HEK293 (cell line): ENCODE results near the gene SMOC1.

Experiments
- CTCF ChIA-PET: fragments of 350-600 bp; formaldehyde crosslinking; extraction: SDS; loops from one replicate; lab custom pipeline; 2021; ENCODE audit warnings: antibody characterized with exemption; lab: Yijun Ruan, JAX
- POLR2A ChIA-PET: fragments of 300-600 bp; formaldehyde crosslinking; extraction: SDS; loops from one replicate; lab custom pipeline; 2020; ENCODE audit warnings: antibody characterized with exemption, inconsistent platforms; lab: Yijun Ruan, JAX
- H3K27ac ChIP-seq: fragments of 200-500 bp; sonication (Bioruptor generic); 2 replicates; pipeline ENCODE4 v1.5.1; 2014; ENCODE audit warnings: low read depth, low read length, control low read depth, inconsistent platforms; ENCODE audit errors: extremely low read depth
- H3K36me3 ChIP-seq, 2 experiments: fragments of 200-500 bp in 1 of 2; sonication (Bioruptor generic) in 1 of 2; 1 replicate in 1 of 2; 2 replicates in 1 of 2; pipeline ENCODE4 v1.5.1; 2014 to 2017; ENCODE audit warnings: inconsistent platforms in 2 of 2, low read length in 2 of 2; ENCODE audit not compliant: control insufficient read depth in 2 of 2, insufficient read depth in 1 of 2
- H3K4me1 ChIP-seq: fragments of 200-500 bp; sonication (Bioruptor generic); 2 replicates; pipeline ENCODE4 v1.5.1; 2014; ENCODE audit warnings: mild to moderate bottlenecking, low read length, inconsistent platforms; ENCODE audit not compliant: control insufficient read depth, insufficient read depth
- H3K4me3 ChIP-seq: 2 replicates; pipeline ENCODE4 v1.5.1; 2011; ENCODE audit warnings: low read depth, mild to moderate bottlenecking, control low read depth, low read length, moderate library complexity
- H3K9me3 ChIP-seq: fragments of 200-500 bp; sonication (Bioruptor generic); 2 replicates; pipeline ENCODE4 v1.5.1; 2014; ENCODE audit warnings: low read depth, low read length, inconsistent platforms; ENCODE audit not compliant: control insufficient read depth, insufficient read depth
- KLF10 ChIP-seq: fragments of 450-650 bp; IDR thresholded peaks from 2 replicates; pipeline ENCODE4 v1.5.1; 2018; ENCODE audit warnings: missing biosample characterization, mild to moderate bottlenecking, missing genetic modification characterization
- PRDM4 ChIP-seq: fragments of 450-650 bp; formaldehyde crosslinking; IDR thresholded peaks from 2 replicates; pipeline ENCODE4 v1.5.1; 2017; ENCODE audit warnings: missing biosample characterization, missing genetic modification characterization
- ZBTB6 ChIP-seq: fragments of 450-650 bp; formaldehyde crosslinking; IDR thresholded peaks from 2 replicates; pipeline ENCODE4 v1.5.1; 2017; ENCODE audit warnings: missing biosample characterization, missing genetic modification characterization
- ZNF10 ChIP-seq: fragments of 450-650 bp; formaldehyde crosslinking; IDR thresholded peaks from 2 replicates; pipeline ENCODE4 v1.5.1; 2017; ENCODE audit warnings: missing biosample characterization, missing genetic modification characterization
- ZNF184 ChIP-seq: fragments of 450-650 bp; IDR thresholded peaks from 2 replicates; pipeline ENCODE4 v1.5.1; 2018; ENCODE audit warnings: missing biosample characterization, mild to moderate bottlenecking, missing genetic modification characterization
- ZNF19 ChIP-seq: fragments of 450-650 bp; formaldehyde crosslinking; IDR thresholded peaks from 2 replicates; pipeline ENCODE4; 2016; ENCODE audit warnings: missing biosample characterization, missing genetic modification characterization, low read depth
- ZNF221 ChIP-seq: fragments of 450-650 bp; formaldehyde crosslinking; IDR thresholded peaks from 2 replicates; pipeline ENCODE4 v1.5.1; 2017; ENCODE audit warnings: missing biosample characterization, missing genetic modification characterization, borderline replicate concordance
- ZNF416 ChIP-seq: fragments of 450-650 bp; formaldehyde crosslinking; IDR thresholded peaks from 2 replicates; pipeline ENCODE4 v1.5.1; 2016; ENCODE audit warnings: missing biosample characterization, missing genetic modification characterization
- ZNF423 ChIP-seq: fragments of 450-650 bp; formaldehyde crosslinking; IDR thresholded peaks from 2 replicates; pipeline ENCODE4 v1.5.1; 2016; ENCODE audit warnings: missing biosample characterization, missing genetic modification characterization
- ZNF529 ChIP-seq: fragments of 450-650 bp; formaldehyde crosslinking; IDR thresholded peaks from 2 replicates; pipeline ENCODE4 v1.5.1; 2017; ENCODE audit warnings: missing genetic modification characterization, missing biosample characterization; ENCODE audit not compliant: insufficient replicate concordance
- ZNF549 ChIP-seq: fragments of 450-650 bp; IDR thresholded peaks from 2 replicates; pipeline ENCODE4 v1.5.1; 2018; ENCODE audit warnings: missing biosample characterization, missing genetic modification characterization, mild to moderate bottlenecking, inconsistent platforms, moderate library complexity
- ZNF571 ChIP-seq: fragments of 450-650 bp; formaldehyde crosslinking; IDR thresholded peaks from 2 replicates; pipeline ENCODE4 v1.5.0; 2017; ENCODE audit warnings: missing biosample characterization, missing genetic modification characterization
- ZNF707 ChIP-seq: fragments of 450-650 bp; formaldehyde crosslinking; IDR thresholded peaks from 2 replicates; pipeline ENCODE4 v1.5.1; 2016; ENCODE audit warnings: missing biosample characterization, missing genetic modification characterization
- ZNF776 ChIP-seq: fragments of 450-650 bp; formaldehyde crosslinking; IDR thresholded peaks from 2 replicates; pipeline ENCODE4 v1.5.0; 2017; ENCODE audit warnings: missing biosample characterization, missing genetic modification characterization, borderline replicate concordance
- ZSCAN16 ChIP-seq: fragments of 450-650 bp; formaldehyde crosslinking; IDR thresholded peaks from 2 replicates; pipeline ENCODE4 v1.5.1; 2016; ENCODE audit warnings: missing biosample characterization, missing genetic modification characterization
- ZXDB ChIP-seq: fragments of 450-650 bp; formaldehyde crosslinking; IDR thresholded peaks from 2 replicates; pipeline ENCODE4 v1.5.1; 2016; ENCODE audit warnings: missing biosample characterization, missing genetic modification characterization
- TF ChIP-seq, protein P1 (sequence below): fragments of 450-650 bp; formaldehyde crosslinking; IDR thresholded peaks from 2 replicates; pipeline ENCODE4 v1.5.1; 2017; ENCODE audit warnings: missing biosample characterization, missing genetic modification characterization

SMOC1 gene

DNA sequence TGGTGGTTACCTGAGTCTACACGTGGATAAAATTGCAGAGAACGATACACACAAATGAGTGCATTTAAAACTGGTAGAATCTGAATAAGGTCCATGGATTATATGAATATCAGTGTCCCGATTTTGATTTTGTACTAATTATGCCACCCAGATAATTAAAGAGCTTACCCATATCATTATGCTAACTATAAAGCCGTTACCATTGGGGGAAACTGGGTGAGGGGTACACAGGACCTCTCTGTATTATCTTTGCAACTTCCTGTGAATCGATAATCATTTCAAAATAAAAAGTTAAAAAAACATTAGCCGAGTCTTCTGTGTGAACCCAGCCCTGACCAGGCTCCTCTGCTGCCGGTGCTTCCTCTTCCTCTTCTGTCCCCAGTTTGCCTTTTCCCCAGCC, 107.1 kb downstream of the SMOC1 start:
- H3K4me3 ChIP-seq: no peak overlapping the region
- ChIA-PET POLR2A (no interaction called here), CTCF (no interaction called here)
- no peaks in the 10 kb centered on the region for H3K4me1 ChIP-seq
- no peaks in the 10 kb centered on the region for H3K9me3 ChIP-seq
- no peak overlapping the region for H3K27ac ChIP-seq
- peaks cover 3 to 13% of the 10 kb centered on the region in 2 experiments; a peak in 2 of 3 replicates for H3K36me3 ChIP-seq
- TF ChIP-seq ZNF529 (tag by site-specific recombination) (peak; percentile 95), ZNF549 (no peak), ZNF221 (tag by site-specific recombination) (no peak), ZBTB6 (tag by site-specific recombination) (no peak)

- ChIA-PET CTCF (interaction anchor here (1.1 kb wide), 1 partner anchor 26 kb away, joined by 4 read pairs; no protein-coding TSS in a partner anchor), POLR2A (no interaction called here)
- Histone ChIP-seq H3K27ac (no peak overlapping the region), H3K9me3 (no peaks in the 10 kb centered on the region), H3K36me3 (peaks cover 3 to 9% of the 10 kb centered on the region in 2 experiments; a peak in 2 of 3 replicates), H3K4me3 (no peak overlapping the region), H3K4me1 (no peaks in the 10 kb centered on the region)
- TF ChIP-seq ZNF416 (tag by site-specific recombination): no peak
- TF ChIP-seq, protein P1, sequence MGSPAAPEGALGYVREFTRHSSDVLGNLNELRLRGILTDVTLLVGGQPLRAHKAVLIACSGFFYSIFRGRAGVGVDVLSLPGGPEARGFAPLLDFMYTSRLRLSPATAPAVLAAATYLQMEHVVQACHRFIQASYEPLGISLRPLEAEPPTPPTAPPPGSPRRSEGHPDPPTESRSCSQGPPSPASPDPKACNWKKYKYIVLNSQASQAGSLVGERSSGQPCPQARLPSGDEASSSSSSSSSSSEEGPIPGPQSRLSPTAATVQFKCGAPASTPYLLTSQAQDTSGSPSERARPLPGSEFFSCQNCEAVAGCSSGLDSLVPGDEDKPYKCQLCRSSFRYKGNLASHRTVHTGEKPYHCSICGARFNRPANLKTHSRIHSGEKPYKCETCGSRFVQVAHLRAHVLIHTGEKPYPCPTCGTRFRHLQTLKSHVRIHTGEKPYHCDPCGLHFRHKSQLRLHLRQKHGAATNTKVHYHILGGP (tag by site-specific recombination): no peak
- TF ChIP-seq ZNF423 (tag by site-specific recombination): no peak
- no peak for TF ChIP-seq ZNF707 (tag by site-specific recombination)
- no peak for TF ChIP-seq KLF10 (tag by site-specific recombination)
- no peak for TF ChIP-seq PRDM4 (tag by site-specific recombination)
- no peak for TF ChIP-seq ZNF10 (tag by site-specific recombination)
- TF ChIP-seq ZXDB (tag by site-specific recombination): no peak
- TF ChIP-seq ZSCAN16 (tag by site-specific recombination): no peak
- no peak for TF ChIP-seq ZNF19 (tag by site-specific recombination)
- TF ChIP-seq ZNF571 (tag by site-specific recombination): no peak
These were observed 108.3 kb downstream of the SMOC1 start for GRCh38 chr14:69987406-69988121.

GRCh38 chr14:69988979-69989378, 109.8 kb downstream of the SMOC1 start:
- no peaks in the 10 kb centered on the region for H3K4me1 ChIP-seq
- POLR2A ChIA-PET: no interaction called here
- H3K27ac ChIP-seq: no peak overlapping the region
- peaks cover 0 to 3% of the 10 kb centered on the region in 2 experiments; a peak in 1 of 3 replicates for H3K36me3 ChIP-seq
- 0 out of 2 replicates have a peak, but pooled peaks have one; percentile 63 for TF ChIP-seq ZNF184
- TF ChIP-seq ZNF776 (tag by site-specific recombination): no peak
- no peak overlapping the region for H3K4me3 ChIP-seq
- H3K9me3 ChIP-seq: no peaks in the 10 kb centered on the region
- CTCF ChIA-PET: interaction anchor here (0.5 to 1.1 kb wide), 2 partner anchors 25 to 30 kb away, joined by 3 to 4 read pairs; no protein-coding TSS in a partner anchor
